HS-27A (cell line): ENCODE results near the gene ADPRH.
"Not testable (repeated sequence)": the region's sequence is repeated elsewhere in the genome, so short reads cannot be mapped to it uniquely, and the experiment has no call there.

Experiments used
- DNase-seq: peaks from one replicate; pipeline ENCODE4 v3.0.0-alpha.2; 2012; ENCODE audit warnings: low read depth, missing footprints

ADPRH gene

GRCh38 chr3:119579366-119580066, at the start of gene ADPRH:
Gene ADPRH, plus strand, starts transcription at chr3:119579492. Its CDS starts 2,678 bp downstream, at chr3:119582170.
- no peak for DNase-seq

DNA sequence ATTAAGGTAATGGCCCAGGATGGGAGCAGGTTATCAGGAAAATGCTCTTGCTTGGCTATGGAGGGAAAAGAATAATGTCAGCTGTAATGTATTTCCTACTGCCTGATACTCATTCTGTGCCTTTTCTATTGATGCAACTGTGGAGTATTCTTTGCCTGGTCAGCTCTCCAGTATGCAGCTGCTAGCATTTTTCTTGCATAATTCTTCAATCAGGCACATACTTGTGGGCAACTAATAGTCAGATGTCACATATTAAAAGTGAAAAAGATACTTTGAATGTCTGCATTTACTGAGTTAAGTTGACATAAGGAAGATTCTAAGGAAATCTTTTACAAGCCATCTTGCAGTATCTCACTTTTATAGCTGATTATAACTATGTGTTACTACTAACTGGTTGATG, 49.4 kb upstream of the ADPRH start:
- no peak for DNase-seq

DNA sequence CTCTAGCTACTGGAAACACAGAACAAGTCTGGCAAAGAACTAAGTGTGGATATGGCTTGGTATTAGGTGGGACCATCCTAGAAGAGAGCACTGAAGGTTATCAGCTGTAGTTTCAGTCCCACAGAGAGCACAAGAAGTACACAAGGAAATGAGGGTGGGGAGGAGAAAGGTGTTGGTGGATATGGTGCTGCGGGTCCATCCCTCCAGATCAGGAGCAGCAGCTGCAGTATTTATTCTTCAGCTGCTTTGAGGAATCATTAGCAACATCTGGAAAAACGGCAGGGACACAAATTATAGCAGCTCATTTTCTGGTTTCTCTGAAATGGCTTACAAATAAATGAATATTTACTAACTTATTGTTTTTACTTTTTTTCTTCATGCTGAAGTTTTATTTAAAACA, 48.8 kb upstream of the ADPRH start:
- no peak for DNase-seq

DNA sequence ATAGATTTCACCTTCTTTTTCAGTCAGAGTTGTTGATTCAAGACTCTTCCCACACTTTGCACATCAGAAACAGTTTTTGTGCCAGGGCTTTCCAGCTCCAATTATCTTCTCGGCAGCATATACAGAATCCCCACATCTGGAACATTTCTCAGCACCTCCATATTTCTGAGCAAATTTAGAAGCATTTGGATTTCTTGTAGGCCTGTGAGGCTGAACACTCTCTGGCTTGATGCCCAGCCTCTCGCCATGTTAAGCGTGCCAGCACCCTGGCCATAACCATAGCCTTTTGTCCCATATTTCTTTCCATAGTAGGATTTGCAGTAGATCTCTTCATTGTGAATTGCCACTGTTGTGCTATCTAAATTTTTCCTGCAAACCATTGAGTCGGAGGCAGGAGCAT, 48.1 kb upstream of the ADPRH start:
- no peak for DNase-seq

GRCh38 chr3:119534296-119534695, 45.0 kb upstream of the ADPRH start:
- DNase-seq, result no peak

DNA sequence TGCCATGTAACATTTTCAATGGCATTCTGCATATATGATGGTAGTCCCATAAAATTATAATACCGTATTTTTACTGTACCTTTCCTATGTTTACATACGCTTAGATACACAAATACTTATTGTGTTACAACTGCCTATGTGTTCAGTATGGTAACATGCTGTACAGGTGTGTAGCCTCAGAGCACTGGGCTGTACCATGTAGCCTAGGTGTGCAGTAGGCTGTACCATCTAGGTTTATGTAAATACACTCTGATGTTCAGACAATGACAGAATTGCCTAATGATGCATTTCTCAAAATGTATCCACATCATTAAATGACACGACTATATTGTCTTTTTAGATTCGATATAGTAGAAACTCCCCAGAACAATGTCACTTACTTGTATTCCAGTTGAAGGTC, 42.5 kb upstream of the ADPRH start:
- no peak for DNase-seq

DNA sequence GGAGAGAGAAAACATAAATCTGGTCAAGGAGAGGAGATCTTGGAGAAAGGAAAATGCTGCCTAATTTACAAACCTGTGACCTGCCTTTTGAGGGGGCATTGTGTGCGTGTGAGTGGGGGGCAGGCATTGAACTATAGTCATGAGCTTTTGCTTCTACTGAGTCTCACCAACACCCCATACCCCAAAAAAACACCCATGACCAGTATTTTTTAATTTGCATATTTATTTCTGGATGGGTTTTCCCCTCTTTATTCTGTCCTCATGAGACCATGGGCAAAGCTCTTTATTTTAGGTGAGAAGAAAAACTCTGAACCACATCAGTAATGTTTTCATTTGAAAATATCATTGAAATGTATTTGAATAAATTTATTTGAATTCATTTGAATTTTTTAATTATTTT, 40.5 kb upstream of the ADPRH start:
- no peak for DNase-seq

- DNase-seq, result no peak
Measured at GRCh38 chr3:119541547-119541946, 37.7 kb upstream of the ADPRH start.

- no peak for DNase-seq
Measured at GRCh38 chr3:119542168-119542767, 37.0 kb upstream of the ADPRH start.

- no peak for DNase-seq
Measured at GRCh38 chr3:119543147-119543546, 36.1 kb upstream of the ADPRH start.

GRCh38 chr3:119547227-119547626, 32.1 kb upstream of the ADPRH start:
- DNase-seq, result no peak

DNA sequence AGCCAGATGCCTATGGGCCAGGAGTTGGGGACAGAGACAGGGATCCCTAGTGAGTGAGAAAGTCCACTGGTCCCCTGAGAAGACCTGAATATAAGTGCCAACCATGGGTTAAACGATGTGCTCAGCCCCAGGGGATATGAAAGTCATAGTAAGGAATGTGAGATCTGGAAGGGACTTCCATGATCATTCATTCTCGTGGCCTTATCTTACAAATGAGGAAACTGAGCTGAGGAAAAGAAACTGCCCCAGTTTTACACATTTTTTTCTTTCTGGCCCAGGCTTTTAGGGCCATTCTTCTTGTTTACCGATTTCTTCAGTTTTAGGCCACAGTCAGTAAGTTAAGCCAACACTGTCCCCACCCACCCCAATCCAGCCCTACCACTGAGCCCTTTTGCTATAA, 31.0 kb upstream of the ADPRH start:
- no peak for DNase-seq

- DNase-seq, result no peak
Measured at GRCh38 chr3:119550192-119550910, 28.9 kb upstream of the ADPRH start.

- DNase-seq, result no peak
Measured at GRCh38 chr3:119551598-119551997, 27.7 kb upstream of the ADPRH start.

DNA sequence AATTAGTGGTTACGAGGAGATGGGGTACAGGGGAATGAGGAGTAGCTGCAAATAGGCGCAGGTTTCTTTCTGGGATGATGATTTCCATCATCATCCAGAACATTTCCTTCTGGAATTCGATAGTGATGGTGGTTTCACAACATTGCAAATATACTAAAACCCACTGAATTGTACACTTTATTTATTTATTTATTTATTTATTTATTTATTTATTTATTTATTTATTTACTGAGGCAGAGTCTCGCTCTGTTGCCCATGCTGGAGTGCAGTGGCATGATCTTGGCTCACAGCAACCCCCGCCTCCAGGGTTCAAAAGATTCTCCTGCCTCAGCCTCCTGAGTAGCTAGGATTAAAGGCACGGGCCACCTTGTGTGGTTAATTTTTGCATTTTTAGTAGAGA, 26.4 kb upstream of the ADPRH start:
- not testable (repeated sequence) for DNase-seq

DNA sequence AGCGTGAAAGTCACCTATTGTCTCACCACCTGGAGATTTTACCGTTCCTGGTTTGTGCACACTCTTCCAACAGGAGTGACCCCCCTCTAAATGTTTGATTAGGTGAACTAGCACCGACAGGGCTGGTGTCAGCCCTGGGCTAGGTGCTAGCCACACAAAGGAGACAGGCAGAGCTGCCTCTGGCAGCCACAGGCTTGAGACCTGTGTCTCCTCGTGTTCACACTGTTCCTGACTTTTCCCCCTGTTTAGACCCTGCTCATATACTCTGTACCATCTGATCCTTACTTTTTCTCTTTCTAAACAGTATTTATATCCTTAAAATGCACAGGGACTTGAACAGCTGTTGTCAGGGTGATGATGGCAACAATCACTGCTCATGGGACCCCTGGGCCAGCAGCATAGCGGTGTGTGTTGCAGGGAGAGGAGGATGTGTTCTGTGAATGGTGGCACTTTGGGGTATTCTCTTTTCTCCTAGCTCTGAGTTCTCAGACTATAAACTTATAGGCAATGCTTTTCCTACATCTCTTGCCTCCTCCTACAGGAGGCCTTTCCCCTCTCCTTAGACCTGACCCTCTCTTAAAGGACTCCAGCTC, 25.4 kb upstream of the ADPRH start:
- no peak for DNase-seq

DNA sequence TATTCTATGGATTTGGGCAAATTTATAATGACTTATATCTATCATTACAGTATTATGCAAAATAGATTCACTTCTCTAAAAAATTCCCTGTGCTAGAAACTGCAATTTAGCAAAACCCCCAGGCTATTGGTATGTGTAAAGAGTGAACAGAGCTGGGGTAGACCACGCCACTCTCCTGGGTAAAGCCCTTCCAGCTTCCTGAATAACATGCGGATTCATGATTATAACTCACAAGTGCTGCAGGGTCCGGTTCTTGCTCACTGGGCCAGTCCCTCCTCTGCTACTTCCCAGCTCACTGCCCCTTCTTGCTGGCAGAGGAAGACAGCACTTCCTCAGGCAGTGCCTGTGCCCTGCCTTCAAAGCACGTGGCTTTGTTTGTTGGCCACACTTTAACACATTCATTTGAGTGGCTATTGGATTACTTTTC, 24.0 kb upstream of the ADPRH start:
- DNase-seq, result no peak

- no peak for DNase-seq
Measured at GRCh38 chr3:119555929-119556328, 23.4 kb upstream of the ADPRH start.

DNA sequence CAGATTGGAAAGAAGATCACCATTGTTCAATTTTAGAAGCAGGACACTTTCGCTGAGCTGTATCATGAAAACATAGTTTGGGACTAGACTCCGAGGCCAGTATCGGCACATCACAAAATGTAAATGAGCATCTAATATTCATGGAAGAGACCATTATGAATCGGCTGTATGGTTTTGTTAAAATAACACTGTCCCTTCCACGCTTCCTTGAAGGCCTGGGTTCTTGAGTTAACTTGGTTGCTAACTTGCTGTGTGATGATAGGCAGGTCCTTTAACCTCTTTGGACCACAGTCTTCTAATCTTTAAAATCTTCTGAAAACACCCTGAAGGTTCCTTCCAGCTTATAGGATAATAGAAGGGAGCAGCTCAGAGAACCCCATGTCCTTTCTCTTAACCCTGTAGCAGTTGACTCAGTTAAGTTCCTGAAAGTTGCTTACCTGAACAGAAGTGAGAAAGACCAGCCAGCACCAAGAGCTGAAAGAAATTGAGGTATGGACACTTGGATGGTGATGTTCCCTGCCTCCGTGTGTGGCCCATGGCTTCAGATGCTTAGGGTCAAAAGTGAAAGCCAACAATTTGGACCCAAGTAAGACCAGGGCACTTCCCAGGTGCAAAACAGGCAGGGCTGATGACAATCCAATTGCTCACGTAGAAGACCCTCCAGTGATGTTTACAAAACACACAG, 22.0 kb upstream of the ADPRH start:
- no peak for DNase-seq

- DNase-seq, result no peak
Measured at GRCh38 chr3:119557877-119558269, 21.4 kb upstream of the ADPRH start.

DNA sequence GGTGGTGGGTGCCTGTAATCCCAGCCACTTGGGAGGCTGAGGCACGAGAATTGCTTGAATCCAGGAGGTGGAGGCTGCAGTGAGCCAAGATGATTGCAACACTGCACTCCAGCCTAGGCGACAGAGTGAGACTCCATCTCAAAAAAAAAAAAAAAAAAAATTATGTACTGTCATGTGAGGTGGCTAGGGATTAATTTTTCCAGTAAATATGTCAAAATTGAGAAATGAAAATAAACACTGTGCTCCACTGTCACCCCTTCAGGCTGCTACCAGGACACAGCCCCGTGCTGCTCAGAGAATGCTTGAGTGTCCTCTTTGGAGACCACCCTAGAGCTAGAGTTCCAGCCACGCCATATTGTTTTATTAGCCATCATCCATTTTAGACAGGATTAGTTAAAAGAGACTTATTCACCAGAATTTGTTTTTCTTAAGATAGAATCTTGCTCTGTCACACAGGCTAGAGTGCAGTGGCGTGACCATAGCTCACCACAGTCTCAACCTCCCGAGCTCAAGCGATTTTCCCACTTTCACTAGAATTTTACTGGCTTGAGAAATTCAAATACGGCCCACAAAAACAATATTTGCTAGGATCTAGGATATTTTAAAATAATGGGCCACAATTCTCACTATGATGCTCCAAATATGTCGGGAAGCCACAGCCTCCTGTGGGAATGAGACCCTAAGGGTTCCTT, 20.5 kb upstream of the ADPRH start:
- DNase-seq, result no peak
